Lower leg skin (tissue), 3 donors: Measurements from ENCODE around the gene C9orf85.

Experiments
- POLR2A ChIP-seq, 2 donors: fragments of 450-650 bp; IDR thresholded peaks; one replicate each; pipeline ENCODE4 v1.6.1; 2016 to 2017; ENCODE audit warnings: antibody characterized with exemption in 2 of 2, mild to moderate bottlenecking in 1 of 2, moderate library complexity in 1 of 2
- TF ChIP-seq, protein P1 (sequence below), 3 donors: fragments of 450-650 bp; IDR thresholded peaks; one replicate each; pipeline ENCODE4 v1.5.1; 2016; ENCODE audit warnings: antibody characterized with exemption in 3 of 3, mild to moderate bottlenecking in 3 of 3, moderate library complexity in 2 of 3

DNA sequence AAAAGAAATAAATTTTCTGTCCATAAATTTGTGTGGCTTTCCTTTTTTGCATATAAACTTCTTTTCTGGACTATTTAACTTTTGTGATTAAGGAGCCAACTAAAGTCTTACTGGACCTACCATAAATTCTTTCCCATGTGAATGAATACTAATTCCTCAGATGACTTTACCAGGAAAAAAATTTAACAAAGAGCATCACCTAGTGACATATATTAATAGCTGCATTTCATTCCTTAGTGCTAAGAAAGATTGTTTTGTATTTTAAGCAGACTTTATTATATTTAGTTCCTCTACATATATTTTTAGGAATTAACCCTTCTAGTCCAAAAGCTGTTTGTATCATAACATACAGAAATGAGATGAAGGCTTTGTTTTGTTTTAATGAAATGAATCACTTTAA is 64.4 kb downstream of the C9orf85 start:
- TF ChIP-seq, protein P1, sequence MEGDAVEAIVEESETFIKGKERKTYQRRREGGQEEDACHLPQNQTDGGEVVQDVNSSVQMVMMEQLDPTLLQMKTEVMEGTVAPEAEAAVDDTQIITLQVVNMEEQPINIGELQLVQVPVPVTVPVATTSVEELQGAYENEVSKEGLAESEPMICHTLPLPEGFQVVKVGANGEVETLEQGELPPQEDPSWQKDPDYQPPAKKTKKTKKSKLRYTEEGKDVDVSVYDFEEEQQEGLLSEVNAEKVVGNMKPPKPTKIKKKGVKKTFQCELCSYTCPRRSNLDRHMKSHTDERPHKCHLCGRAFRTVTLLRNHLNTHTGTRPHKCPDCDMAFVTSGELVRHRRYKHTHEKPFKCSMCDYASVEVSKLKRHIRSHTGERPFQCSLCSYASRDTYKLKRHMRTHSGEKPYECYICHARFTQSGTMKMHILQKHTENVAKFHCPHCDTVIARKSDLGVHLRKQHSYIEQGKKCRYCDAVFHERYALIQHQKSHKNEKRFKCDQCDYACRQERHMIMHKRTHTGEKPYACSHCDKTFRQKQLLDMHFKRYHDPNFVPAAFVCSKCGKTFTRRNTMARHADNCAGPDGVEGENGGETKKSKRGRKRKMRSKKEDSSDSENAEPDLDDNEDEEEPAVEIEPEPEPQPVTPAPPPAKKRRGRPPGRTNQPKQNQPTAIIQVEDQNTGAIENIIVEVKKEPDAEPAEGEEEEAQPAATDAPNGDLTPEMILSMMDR (IDR thresholded peaks at IDR 0.05) = no peak
- no peak for TF ChIP-seq POLR2A (IDR thresholded peaks at IDR 0.05)
